NAMALWA (cell line): ENCODE results near the gene NGB.
"Not testable (repeated sequence)": the region's sequence is repeated elsewhere in the genome, so short reads cannot be mapped to it uniquely, and the experiment has no call there.

Source experiments
- DNase-seq: peaks from one replicate; pipeline ENCODE4 v3.0.0-alpha.2; 2015; ENCODE audit warnings: low spot score

NGB gene

GRCh38 chr14:77296155-77296554, 25.1 kb upstream of the NGB start:
- DNase-seq: no peak

GRCh38 chr14:77290705-77291104, 19.7 kb upstream of the NGB start:
- DNase-seq: peak; percentile 17

DNA sequence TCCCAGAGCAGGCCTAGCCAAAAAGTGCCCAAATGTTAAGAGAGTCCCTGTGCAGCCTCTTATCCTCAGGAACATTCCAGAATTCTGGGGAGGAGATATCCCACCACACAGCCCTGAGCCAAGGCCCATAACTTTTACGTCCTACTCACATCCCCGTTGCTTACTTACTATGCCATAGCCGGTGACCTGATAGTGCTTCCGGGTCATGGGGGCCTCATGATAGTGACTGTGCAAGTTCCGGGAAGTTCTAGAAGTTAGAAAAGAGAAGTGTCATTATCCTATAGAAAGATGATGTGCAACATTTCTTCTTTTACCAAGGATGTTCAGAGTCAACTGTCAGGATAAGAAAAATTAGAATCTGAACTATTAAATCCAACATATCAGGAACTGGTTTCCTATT, 15.6 kb upstream of the NGB start:
- DNase-seq: no peak

- no peak for DNase-seq
These were observed 13.5 kb upstream of the NGB start for GRCh38 chr14:77284466-77284865.

DNA sequence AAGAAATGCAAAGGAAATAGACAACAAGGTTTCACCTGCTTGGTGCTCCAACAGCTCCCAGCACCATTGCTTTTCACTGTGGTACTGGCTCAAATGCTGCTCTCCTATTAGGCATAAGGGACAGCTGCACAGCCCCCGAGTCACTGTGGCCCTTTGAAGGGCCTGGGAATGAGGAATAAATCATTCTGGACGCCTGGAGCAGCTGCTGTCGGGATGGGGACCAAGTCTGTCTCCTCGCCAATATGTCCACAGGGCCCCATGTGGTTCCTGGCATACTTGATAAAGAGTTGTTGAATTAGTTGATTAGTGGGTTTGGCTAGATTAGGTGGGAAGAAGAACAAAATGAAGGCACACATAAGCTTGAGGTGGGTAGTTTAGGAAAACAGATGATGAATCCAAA, 13.1 kb upstream of the NGB start:
- DNase-seq: no peak

- DNase-seq: no peak
These were observed 10.9 kb upstream of the NGB start for GRCh38 chr14:77281852-77282410.

DNA sequence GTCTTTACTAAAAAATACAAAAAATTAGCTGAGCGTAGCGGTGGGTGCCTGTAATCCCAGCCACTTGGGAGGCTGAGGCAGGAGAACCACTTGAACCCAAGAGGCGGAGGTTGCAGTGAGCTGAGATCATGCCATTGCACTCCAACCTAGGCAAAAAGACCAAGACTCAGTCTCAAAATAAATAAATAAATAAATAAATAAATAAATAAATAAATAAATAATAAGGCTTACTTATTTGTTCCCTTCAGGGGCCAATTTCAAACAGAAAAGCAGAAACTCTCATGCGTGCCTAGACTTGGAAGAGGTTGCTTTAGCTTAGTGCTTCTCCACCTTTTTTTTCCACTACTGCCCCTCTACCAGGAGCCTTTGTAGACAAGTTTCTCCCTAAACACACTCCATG, 9.9 kb upstream of the NGB start:
- not testable (repeated sequence) for DNase-seq

DNA sequence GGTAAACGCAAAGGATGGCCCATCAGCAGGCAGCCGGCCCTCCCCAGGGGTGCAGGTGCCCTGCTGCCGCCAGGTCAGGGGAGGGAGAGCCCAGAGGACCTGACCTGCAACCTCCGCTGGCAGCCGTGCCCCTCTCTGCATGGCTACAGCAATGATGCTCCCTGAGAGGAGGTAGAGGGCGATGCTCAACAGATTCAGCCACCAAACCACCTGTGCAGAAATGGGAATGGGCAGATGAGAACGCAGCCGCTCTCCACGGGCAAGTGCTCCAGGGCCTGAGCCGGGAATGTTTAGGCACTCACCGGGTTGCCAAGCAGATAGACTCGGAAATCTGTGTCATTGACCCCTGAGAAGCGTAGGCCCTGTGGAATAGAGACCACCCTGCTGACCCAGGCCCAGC, 8.7 kb upstream of the NGB start:
- no peak for DNase-seq

GRCh38 chr14:77278461-77279230, 7.6 kb upstream of the NGB start:
- DNase-seq: no peak

- DNase-seq: no peak
These were observed 6.0 kb upstream of the NGB start for GRCh38 chr14:77276959-77277358.

DNA sequence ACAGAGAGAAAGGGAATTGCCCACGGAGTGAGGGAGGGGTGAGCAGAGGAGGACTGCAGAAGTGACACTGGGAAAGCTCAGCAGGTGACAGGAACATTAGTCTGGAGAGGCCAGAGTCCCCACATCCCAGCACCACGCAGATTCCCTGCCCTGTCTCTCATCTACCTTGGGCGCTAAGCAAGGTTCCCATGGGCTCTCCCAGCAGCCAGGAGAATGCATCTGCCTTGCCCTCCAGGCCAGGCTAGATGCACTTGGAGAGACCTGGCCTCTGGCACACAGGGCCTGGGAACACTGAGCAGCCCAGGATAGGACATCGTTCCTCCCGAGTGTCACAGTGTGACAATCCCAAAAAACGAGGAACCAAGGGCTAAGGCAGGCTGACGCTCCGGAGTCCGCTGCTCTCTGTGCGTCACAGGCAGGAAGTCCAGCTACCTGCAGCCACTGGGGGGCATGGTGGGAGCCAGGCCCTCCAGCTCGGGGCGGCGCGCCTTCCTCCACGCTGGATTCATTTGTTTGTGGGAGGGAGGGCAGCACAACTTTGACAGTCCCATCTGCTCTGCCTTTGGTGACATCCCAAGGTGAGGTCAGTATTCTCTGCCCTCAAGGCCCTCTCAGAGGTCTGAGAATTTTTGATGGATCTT, 5.4 kb upstream of the NGB start:
- DNase-seq: no peak

DNA sequence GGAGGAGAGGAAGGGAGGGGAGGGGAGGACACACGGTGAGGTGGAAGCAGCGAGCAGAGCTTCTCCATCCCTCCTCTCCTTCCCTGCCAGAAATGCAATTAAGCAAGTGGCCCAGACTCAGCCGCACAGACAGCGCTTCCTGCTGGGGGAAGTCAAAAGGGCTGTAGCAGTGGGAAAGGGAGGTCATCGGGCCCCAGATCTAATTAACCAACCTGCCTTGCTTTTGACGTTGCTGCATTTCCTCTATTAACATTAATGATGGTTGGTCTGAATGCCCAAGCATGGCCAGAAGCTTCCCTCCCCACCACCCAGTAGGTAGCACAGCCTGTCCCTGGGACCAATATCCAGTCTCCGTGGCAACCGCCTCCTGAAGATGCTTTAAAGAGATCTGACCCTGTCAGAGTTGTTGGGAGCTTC, 4.6 kb upstream of the NGB start:
- no peak for DNase-seq

DNA sequence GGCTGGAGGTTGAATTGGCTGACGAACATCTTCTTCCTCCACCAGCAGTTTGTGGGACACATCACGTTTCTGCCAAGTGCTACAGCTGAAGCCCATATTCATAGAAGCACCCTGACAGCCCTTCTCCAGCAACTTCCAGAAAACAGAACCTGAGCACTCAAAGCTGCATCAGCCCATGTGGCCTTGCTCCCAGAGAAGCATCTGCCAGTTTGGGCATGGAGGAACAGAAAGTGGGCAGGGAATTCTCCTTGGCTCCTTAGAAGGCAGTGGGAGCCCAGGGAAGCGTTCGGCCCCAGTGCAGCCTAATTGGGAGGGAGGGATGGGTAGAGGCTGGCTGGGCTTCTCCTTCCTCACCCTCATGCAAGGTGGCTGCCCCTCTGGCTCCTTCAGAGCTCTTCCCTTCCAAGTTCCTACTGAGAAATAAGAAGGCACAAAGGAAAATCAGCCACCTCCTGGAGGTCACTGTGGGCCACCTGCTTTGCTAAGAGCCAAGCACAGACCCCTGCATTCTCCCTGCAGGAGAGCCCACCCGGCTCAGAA, 4.1 kb upstream of the NGB start:
- DNase-seq: no peak

DNA sequence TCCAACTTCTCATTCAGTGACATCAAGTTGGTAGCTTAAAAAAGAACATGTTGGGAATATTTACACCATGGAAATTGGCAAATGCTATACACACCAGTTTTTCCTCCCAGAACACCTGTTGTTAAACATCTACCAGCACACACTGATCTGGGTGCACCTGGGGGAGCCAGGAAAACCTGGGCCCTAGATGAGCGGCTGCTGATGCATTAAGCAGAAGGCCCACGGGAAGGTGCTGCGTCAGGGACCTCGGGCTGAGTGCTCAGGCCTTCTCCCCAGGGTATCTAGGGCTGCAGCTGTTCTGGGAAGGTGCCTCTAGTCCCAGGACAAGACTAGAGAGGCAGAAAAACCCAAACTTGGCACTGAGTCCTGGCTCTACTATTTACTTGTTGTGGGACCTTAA, 2.8 kb upstream of the NGB start:
- no peak for DNase-seq

GRCh38 chr14:77272261-77272660, 1.3 kb upstream of the NGB start:
- DNase-seq: no peak

- DNase-seq: no peak
These were observed 469 bp downstream of the NGB start for GRCh38 chr14:77270361-77271112.

- DNase-seq: peak; percentile 31
These were observed 1.9 kb downstream of the NGB start for GRCh38 chr14:77268989-77269600.

- DNase-seq: no peak
These were observed 2.9 kb downstream of the NGB start for GRCh38 chr14:77267937-77268699.

DNA sequence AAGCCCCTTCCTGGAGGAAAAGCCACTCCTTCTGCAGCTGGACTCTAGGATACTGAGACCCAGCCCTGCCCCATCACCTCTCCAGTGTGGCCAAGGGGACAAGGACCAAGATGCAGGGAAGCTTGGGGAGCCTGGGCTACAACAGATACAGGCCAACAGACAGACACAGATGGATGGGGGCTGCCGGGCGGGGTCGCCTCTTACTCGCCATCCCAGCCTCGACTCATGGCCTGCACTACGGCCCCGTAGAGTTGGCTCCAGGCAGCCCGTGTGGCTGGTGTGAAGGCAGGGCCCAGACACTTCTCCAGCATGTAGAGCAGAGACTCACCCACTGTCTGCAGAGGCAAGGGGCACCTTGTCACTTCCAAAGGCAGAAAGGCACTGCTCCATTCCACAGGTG, 4.7 kb downstream of the NGB start:
- DNase-seq: no peak

DNA sequence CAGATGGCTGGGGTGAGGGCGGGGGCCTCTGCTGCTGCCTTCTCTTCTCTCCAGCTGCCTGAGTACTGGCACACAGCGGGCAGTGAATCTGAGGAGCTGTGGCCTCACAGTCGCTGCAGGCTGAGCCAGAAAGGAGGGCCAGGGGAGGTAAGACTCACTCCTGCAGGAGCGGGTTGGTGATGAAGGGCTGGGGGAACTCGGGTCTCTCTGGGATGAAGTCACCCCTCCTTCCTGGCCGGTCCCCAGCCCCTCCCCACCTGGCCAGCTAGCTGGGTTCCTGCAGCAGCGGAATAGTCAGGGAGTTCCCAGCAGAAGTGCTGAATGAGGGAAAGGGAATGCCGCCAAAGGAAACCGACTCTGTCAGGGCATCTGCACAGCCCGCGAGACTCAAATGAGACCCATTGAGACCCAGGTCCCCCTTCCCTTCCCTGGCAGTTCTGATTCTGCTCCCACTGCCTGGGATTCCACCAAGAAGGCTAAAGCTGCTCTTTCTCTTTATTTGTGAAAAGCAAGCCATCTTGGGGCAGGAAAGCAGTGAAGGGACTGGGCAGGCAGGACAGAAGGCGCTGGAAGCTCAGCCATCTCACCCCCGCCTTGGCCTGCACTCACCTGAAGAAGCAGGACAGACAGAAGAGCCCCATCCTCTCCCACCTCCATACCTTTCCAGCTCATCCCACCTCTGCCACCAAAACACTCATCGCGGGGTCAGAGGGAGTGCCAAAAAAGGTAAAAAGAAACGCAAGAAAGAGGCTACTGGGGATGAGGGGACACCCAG, 5.3 kb downstream of the NGB start:
- DNase-seq: no peak

DNA sequence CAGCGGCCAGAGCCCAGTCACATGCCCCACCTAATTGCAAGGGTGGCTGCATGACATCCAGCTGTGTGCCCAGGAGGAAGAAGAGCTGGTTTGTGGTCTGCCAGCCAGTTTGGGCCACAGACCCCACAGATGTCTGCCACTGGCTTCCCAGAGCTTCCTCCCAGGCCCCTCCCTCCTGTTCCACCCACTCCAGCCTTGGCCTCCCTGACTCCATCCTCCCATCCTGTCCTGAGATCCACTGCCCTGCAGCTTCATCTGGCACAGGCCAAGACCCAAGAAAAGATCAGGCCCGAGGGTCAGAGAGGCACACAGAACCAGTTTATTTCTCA, 5.9 kb downstream of the NGB start:
- no peak for DNase-seq
